ENCODE data around the gene ALDH7A1. TPM values are rescaled to one million over a fixed set of nuclear protein-coding genes. Genes with fewer than 3 reads are reported as not detected.
"Not testable (repeated sequence)": the region's sequence is repeated elsewhere in the genome, so short reads cannot be mapped to it uniquely, and the experiment has no call there.

Gene ALDH7A1
- not detected for total RNA-seq

DNA sequence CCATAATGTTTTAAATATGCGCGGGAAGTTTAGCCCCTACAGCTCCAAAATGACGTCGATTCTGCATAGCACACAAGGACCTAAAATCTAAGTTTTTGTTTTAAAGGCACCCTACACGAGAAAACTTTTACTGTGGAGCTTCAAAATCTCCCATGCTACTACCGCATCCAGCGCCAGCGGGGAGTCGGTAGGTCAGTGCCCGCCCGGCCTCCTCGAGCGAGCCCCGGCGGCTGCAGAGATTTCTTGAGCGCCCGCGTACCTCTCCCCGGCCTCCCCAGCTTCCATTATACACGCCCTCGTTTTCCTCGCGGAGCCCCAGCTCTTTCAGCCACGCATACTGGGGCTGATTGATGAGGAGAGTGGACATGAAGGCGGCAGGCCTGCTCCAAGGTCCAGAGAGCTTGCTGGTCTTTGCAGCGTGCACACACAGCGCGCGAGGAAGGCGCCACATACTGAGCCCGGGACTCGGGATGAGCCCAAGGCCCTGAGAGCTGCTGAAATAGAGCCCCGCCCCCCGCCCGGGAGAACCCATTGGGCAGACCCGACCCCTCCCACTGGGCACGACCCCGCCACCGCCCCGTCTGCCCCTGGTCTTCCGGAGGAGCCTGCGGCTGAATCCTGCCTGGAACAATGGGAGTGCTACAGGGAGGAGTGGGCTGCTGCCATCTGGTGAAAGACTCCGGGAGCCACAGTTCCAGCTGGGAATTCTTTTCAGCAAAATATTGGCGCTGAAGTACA, at the start of gene ALDH7A1:
Gene ALDH7A1 (minus strand): TSS at position 472 of the 738 bp plus-strand sequence. CDS start 21 bp downstream, at position 451.
- DNase-seq = peak; percentile 4

DNA sequence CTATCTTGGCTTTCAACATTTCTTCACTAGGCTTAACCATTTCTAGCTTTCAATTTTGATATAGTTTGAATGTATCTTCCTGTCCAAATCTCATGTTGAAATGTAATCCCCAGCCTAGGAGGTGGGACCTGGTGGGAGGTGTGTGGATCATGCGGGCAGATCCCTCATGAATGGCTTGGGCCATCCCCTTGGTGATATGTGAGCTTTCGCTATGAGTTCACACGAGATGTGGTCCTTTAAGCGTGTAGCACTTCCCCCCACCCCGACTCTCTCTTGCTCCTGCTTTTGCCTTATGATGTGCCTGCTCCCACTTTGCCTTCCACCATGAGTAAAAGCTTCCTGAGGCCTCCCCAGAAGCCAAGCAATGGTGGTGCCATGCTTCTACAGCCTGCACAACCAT, 46.4 kb upstream of the ALDH7A1 start:
- no peak for DNase-seq

GRCh38 chr5:126640866-126641265, 45.8 kb upstream of the ALDH7A1 start:
- DNase-seq = no peak

DNA sequence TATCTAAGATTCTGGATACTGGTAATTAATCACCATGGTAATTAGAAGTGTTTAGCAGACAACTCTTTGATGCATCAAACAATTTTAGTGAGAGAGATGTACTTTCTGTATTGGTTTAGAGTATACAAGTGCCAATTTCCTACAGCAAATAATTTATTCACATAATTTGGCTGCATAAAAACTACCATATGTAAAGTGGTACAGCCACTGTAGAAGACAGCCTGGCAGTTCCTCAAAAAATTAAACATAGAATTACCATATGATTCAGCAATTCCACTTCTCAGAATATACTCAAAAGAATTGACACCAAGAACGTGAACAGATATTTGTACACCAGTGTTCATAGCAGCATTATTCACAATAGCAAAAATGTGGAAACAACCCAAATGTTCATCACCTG, 41.9 kb upstream of the ALDH7A1 start:
- DNase-seq = no peak

GRCh38 chr5:126635585-126635984, 40.6 kb upstream of the ALDH7A1 start:
- DNase-seq = no peak

DNA sequence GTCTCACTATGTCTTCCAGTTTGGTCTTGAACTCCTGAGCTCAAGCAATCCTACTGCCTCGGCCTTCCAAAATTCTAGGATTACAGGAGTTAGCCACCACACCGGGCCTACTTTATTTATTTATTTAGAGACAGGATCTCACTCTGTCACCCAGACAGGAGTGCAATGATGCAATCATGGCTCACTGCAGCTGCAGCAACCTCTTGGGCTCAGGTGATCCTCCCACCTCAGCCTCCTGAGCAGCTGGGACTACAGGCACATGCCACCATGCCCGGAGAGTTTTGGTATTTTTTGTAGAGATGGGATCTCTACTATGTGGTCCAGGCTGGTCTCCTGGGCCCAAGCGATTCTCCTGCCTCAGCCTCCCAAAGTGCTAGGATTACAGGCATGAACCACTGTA, 38.5 kb upstream of the ALDH7A1 start:
- no peak for DNase-seq

DNA sequence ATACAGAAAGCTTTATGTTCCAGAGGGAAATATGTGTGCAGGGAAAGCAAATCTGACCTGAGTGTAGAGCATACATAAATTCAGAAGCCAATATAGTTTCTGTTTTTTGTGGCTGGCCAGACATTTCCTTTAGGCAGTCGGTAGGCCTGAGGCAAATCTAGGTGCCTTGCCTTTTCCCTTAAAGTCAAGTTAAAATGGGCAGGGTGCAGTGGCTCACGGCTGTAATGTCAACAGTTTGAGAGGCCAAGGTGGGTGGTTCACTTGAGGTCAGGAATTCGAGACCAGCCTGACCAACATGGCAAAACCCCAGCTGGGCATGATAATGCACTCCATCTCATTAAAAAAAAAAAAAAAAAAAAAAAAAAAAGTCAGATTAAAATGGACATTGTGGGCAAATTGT, 36.9 kb upstream of the ALDH7A1 start:
- DNase-seq = no peak

DNA sequence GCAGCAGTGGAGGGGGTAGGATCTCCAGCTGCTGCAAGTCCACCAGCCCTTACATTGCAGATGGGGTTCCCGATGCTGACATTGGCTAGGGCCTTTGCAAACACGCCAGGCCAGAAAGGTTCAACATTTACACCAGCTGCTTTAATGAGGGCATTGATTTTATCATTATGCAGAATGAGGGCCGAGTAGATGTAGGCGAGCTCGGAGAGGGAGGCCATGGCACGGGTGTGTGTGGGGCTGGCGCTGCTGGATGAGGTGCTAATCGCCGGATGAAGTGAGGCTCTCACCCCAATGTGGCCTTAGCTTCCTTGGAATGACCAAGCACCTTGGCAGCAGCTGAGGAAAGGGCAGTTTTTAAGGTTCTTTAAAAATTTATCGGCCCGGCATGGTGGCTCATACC, 33.1 kb upstream of the ALDH7A1 start:
- DNase-seq = no peak

DNA sequence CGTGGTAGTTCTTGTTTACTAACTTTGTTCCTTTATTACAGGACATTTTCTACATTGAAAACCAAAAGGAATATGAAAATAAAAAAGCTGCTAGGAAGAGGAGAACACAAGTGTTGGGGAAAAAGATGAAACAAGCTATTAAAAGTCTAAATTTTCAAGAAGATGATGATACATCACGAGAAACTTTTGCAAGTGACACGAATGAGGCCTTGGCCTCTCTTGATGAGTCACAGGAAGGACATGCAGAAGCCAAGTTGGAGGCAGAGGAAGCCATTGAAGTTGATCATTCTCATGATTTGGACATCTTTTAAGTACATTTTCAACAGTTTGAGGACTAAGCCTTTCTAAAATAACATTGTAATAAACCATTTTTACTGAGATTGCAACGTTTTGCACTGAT, 29.5 kb upstream of the ALDH7A1 start:
- DNase-seq = no peak

DNA sequence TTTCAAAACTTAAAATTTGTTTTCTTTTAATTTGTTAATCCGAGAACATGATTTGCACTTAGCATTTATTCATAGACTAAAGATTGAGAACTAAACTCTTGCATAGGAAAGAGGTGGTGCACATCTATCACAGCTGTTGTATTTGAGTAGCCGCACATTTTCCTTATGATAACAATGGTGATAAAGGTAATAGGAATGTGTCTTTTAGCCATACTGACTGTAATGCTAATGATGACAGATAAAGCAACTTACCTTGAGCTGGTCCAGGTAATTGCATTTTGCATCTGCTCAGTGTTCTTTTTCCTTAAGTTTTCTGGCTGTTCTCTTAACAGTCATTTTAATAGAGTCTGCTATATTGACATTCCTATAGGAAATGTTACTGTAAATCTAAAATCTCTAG, 24.8 kb upstream of the ALDH7A1 start:
- no peak for DNase-seq

DNA sequence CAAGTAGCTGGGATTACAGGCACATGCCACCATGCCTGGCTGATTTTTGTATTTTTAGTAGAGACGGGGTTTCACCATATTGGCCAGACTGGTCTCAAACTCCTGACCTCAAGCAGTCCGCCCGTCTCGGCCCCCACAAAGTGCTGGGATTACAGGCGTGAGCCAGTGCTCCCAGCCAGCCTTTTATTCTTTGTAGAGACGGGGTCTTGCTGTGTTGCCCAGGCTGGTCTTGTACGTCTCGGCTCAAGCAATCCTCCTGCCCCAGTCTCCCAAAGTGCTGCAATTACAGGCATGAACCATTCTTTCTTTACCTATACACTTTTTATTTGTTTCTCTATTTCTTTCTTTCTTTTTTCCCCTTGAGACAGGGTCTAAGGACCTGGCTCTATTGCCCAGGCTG, 22.6 kb upstream of the ALDH7A1 start:
- DNase-seq = not testable (repeated sequence)

- no peak for DNase-seq
Measured at GRCh38 chr5:126615286-126615685, 20.3 kb upstream of the ALDH7A1 start.

- no peak for DNase-seq
Measured at GRCh38 chr5:126613941-126614592, 19.0 kb upstream of the ALDH7A1 start.

- no peak for DNase-seq
Measured at GRCh38 chr5:126610616-126611015, 15.6 kb upstream of the ALDH7A1 start.

GRCh38 chr5:126610160-126610559, 15.1 kb upstream of the ALDH7A1 start:
- no peak for DNase-seq

DNA sequence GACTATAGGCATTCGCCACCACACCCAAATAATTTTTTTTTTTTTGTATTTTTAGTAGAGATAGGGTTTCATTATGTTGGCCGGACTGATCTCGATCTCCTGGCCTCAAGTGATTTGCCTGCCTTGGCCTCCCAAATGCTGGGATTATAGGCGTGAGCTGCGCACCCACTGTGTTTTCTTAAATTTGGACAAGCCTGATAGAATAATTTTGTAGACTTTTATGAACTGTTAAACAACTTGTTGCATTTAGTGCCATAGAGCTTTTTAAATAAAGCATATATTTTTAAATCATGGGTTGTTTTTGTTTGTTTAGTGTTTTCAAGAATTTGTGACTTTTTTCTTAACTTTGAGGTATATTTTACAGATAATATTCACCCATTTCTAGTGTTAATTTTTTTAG, 10.5 kb upstream of the ALDH7A1 start:
- no peak for DNase-seq

DNA sequence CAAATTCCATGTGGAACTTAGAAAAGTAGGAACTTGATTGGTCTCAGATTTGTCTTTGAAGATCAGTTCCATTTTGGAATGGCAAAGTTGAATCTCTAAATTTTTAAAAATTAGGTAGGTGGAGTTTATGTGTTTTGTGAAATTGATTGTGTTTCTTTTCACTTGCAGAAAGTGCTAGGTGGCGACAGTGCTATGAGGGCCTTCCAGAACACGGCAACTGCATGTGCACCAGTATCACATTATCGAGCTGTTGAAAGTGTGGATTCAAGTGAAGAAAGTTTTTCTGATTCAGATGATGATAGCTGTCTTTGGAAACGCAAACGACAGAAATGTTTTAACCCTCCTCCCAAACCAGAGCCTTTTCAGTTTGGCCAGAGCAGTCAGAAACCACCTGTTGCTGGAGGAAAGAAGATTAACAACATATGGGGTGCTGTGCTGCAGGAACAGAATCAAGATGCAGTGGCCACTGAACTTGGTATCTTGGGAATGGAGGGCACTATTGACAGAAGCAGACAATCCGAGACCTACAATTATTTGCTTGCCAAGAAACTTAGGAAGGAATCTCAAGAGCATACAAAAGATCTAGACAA, 8.5 kb upstream of the ALDH7A1 start:
- no peak for DNase-seq

DNA sequence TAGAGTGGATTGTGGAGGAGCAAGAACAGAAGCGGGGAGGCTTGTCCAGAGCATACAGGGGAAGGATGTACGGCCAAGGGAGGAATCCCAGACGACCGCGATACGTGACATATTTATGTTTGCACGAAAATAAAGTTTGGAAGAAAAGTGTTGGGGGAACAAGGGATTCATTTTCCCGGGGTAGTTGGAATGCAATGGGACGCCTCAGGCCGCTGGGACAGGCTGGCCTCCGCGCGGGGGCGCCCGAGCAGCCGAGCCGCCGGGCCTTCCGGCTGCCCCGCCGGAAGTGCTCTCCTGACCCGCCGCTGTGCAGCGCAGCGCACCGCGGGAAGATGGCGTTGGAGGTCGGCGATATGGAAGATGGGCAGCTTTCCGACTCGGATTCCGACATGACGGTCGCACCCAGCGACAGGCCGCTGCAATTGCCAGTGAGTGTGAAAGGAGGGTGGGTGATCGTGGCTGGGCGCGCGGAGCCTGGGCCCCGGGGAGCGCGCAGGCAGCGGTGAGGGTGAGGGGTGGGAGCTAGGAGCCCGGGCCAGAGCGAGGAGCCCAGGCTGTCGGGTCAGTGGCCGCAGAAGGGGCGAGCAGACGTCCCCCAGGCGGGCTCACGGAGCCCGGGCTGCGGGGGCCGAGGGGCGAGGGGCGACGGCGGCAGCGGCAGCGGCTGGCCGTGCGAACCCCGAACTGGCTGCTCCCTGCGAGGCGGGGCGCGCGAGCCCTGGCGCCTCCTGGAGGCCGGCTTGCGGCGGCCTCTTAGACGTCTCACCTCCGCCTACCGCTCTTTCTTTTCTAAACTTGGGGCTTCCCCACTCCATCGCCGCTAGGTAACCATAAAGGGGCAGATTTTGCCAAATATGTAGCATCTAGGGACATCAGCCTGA, 5.9 kb upstream of the ALDH7A1 start, which contains the start of gene PHAX:
Gene PHAX (plus strand): TSS at position 317 of the 881 bp plus-strand sequence. CDS start 16 bp downstream, at position 333.
- DNase-seq = peak; percentile 59

DNA sequence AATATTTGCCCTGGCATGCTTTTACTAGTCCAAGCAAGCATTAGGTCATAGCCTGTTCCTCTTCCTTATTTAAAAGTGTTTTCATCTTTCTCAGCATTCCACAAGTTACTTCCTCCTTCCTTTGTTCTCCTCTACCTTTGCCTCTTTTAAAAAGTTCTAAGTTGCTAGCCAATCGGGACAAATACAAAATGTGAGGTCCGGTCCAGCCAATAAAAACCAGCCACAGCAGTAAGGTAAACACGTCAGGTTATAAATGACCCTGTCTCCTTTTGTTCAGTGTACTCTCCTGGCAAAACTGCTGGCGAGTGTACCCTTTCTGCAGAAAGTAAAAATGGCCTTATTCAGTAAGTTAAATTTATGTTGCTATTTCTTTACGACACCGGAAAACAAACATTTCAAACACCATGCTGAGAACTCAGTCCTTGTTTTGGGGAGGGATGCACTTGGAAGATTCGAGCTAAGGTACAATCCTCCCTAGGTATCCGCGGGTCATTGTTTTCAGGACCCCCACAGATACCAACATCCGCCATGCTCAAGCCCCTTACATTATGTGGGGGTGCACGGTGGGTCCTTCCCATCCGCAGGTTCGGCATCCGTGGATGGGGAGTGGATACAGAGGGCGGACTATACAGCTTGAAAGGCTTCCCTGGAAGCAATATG, 5.1 kb upstream of the ALDH7A1 start:
- not testable (repeated sequence) for DNase-seq

DNA sequence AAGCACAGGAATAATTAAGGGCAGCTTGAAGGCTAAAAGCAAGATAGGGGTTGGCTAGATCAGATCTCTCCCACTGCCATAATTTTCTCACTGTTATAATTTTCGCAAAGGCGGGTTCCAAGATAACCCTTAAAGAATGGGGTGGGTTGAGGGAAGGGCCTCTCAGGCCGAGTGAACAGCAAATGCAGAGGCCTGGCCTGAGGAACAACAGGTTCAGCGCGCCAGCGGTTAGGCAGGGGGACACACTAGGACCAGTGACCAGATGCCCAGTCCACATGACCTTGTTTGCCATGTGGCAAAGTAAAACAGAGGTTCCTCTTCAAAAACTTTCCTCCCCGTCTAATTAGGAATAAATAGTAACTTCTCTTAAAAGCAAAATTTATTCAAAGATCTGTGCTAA, 4.5 kb upstream of the ALDH7A1 start:
- DNase-seq = no peak

GRCh38 chr5:126597156-126597555, 2.1 kb upstream of the ALDH7A1 start:
- DNase-seq = no peak

DNA sequence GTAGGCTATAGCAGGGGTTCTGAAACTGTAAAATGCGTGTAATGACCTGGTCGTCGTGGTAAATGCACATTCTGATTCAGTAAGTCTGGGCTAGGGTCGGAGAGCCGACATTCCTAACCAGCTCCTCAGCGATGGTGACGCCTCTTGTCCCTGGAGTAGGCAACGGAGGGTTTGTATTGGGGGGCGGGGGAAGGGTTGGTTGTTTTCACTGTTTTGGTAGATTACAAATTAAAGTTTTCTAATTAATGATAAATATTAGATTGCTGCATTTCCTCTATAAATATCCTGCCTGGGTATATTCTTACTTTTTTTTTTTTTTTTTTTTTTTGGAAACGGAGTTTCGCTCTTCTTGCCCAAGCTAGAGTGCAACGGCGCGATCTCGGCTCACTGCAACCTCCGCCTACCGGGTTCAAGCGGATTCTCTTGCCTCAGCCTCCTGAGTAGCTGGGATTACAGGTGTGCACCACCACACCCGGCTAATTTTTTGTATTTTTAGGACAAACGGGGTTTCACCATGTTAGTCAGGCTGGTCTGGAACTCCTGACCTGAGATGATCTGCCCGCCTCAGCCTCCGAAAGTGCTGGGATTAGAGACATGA, 566 bp upstream of the ALDH7A1 start:
- DNase-seq = no peak

Measured in effector CD4-positive, alpha-beta T cell (primary cell).